ENCODE data around the gene PKD2.

Gene PKD2

GRCh38 chr4:87970121-87970520, 37.3 kb upstream of the PKD2 start:
- DNase-seq = no peak
- no peaks in the 10 kb centered on the region for H3K9me3 ChIP-seq (replicated peaks; ENCODE audit: insufficient read depth, low read length)
- H3K4me3 ChIP-seq (ENCODE audit: low read length) = no peak overlapping the region
- H3K4me1 ChIP-seq (ENCODE audit: low read length) = no peaks in the 10 kb centered on the region
- peaks cover 2% of the 10 kb centered on the region; the same call in 1 of the 2 replicates for H3F3A ChIP-seq (ENCODE audit: insufficient read depth, low read length)
- no peak for TF ChIP-seq EZH2phosphoT487 (IDR thresholded peaks at IDR 0.05; ENCODE audit: low read length)
- no peak for TF ChIP-seq CTCF (IDR thresholded peaks at IDR 0.05; ENCODE audit: low read length)
- TF ChIP-seq EZH2 (optimal IDR thresholded peaks at IDR 0.05; ENCODE audit: low read depth, low read length) = no peak
- no peak overlapping the region for H3K4me2 ChIP-seq (ENCODE audit: low read depth, low read length)
- no peaks in the 10 kb centered on the region for H3K27me3 ChIP-seq (replicated peaks; ENCODE audit: insufficient read depth, low read length)
- H3K79me2 ChIP-seq (ENCODE audit: low read length) = no peaks in the 10 kb centered on the region
- H3K9ac ChIP-seq (ENCODE audit: low read length) = no peak overlapping the region
- no peaks in the 10 kb centered on the region for H3K36me3 ChIP-seq (replicated peaks; ENCODE audit: insufficient read depth, low read length)
- H4K20me1 ChIP-seq (ENCODE audit: insufficient read depth, low read length) = no peaks in the 10 kb centered on the region
- no peak overlapping the region for H3K27ac ChIP-seq (ENCODE audit: low read length)
- no peak overlapping the region for H2AFZ ChIP-seq (ENCODE audit: low read length)
- no peaks in the 10 kb centered on the region for H3K9me2 ChIP-seq (replicated peaks; ENCODE audit: insufficient read depth, low read length)

GRCh38 chr4:87971866-87972265, 35.6 kb upstream of the PKD2 start:
- H2AFZ ChIP-seq (ENCODE audit: low read length) = no peak overlapping the region
- H4K20me1 ChIP-seq (ENCODE audit: insufficient read depth, low read length) = no peaks in the 10 kb centered on the region
- H3K79me2 ChIP-seq (ENCODE audit: low read length) = no peaks in the 10 kb centered on the region
- H3K4me2 ChIP-seq (ENCODE audit: low read depth, low read length) = no peak overlapping the region
- no peak for DNase-seq
- H3K9ac ChIP-seq (ENCODE audit: low read length) = no peak overlapping the region
- H3K27me3 ChIP-seq (replicated peaks; ENCODE audit: insufficient read depth, low read length) = no peaks in the 10 kb centered on the region
- H3F3A ChIP-seq (ENCODE audit: insufficient read depth, low read length) = peaks cover 4% of the 10 kb centered on the region; the same call in 1 of the 2 replicates
- no peaks in the 10 kb centered on the region for H3K36me3 ChIP-seq (replicated peaks; ENCODE audit: insufficient read depth, low read length)
- TF ChIP-seq EZH2 (optimal IDR thresholded peaks at IDR 0.05; ENCODE audit: low read depth, low read length) = no peak
- no peak for TF ChIP-seq EZH2phosphoT487 (IDR thresholded peaks at IDR 0.05; ENCODE audit: low read length)
- no peak for TF ChIP-seq CTCF (IDR thresholded peaks at IDR 0.05; ENCODE audit: low read length)
- H3K4me1 ChIP-seq (ENCODE audit: low read length) = peaks cover 7% of the 10 kb centered on the region; the same call in 1 of the 2 replicates
- H3K9me2 ChIP-seq (replicated peaks; ENCODE audit: insufficient read depth, low read length) = no peaks in the 10 kb centered on the region
- H3K9me3 ChIP-seq (replicated peaks; ENCODE audit: insufficient read depth, low read length) = no peaks in the 10 kb centered on the region
- no peak overlapping the region for H3K27ac ChIP-seq (ENCODE audit: low read length)
- no peak overlapping the region for H3K4me3 ChIP-seq (ENCODE audit: low read length)

DNA sequence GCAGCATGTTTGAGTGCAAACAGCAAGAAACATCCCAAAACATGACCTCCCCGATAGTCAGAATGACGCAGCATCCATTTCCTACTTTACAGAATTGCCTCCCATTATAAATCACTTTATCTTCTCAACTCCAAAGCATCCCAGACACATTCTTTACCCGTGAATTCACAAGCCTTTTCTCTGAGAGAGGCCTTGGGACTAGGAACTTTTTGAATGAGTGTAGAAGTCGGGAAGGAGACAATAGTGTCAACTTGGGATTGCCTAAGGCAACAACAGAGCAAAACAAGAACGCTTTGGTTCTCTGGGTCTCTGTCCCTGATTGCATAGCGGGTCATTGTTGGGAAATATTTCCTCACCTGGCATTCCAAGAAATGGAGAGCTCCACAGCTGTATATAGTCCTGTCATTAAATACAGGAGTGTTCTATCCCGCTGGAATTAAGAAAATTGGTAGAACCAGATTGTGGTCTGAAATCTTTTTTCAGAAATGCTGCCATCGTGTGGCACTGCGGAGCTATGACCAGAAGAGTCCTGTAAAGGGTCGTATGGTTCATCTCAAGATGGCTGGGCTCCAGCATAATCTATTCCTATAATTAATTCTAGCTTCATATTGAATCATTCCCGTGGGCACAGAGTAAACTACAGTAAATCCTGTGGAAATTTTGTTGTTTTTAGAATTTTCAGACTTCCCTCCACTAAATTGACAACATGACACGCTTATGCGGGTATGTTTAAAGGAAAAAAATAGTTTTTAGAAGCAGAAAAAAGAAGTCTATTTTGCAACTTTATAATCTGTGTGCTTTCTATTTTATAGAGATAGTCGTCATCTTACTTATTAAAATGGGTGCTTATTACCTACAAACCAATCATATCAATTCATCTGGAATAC, 33.9 kb upstream of the PKD2 start:
- Histone ChIP-seq H3K4me3 (ENCODE audit: low read length) (no peak overlapping the region), H3K9ac (ENCODE audit: low read length) (no peak overlapping the region), H3K4me1 (ENCODE audit: low read length) (peaks cover 7% of the 10 kb centered on the region; the same call in 1 of the 2 replicates), H3K9me2 (replicated peaks; ENCODE audit: insufficient read depth, low read length) (no peaks in the 10 kb centered on the region), H3K27ac (ENCODE audit: low read length) (no peak overlapping the region), H4K20me1 (ENCODE audit: insufficient read depth, low read length) (no peaks in the 10 kb centered on the region), H3K36me3 (replicated peaks; ENCODE audit: insufficient read depth, low read length) (no peaks in the 10 kb centered on the region), H3K9me3 (replicated peaks; ENCODE audit: insufficient read depth, low read length) (no peaks in the 10 kb centered on the region), H2AFZ (ENCODE audit: low read length) (no peak overlapping the region), H3F3A (ENCODE audit: insufficient read depth, low read length) (peaks cover 4% of the 10 kb centered on the region; the same call in 1 of the 2 replicates), H3K79me2 (ENCODE audit: low read length) (no peaks in the 10 kb centered on the region), H3K4me2 (ENCODE audit: low read depth, low read length) (no peak overlapping the region), H3K27me3 (replicated peaks; ENCODE audit: insufficient read depth, low read length) (no peaks in the 10 kb centered on the region)
- TF ChIP-seq CTCF (IDR thresholded peaks at IDR 0.05; ENCODE audit: low read length) (peak; percentile 84), EZH2 (optimal IDR thresholded peaks at IDR 0.05; ENCODE audit: low read depth, low read length) (no peak)
- DNase-seq = peak; percentile 50

All from MM.1S (cell line).